HepG2 (cell line): ENCODE measurements around the gene LRP5. TPM values are rescaled to one million over a fixed set of nuclear protein-coding genes. Genes with fewer than 3 reads are reported as not detected.

ENCODE experiments used
- CBX1 ChIP-seq: IDR thresholded peaks from one replicate; pipeline ENCODE4 v1.6.1; 2016; ENCODE audit warnings: antibody characterized with exemption, low read depth
- GMEB1 ChIP-seq: sonication (generic); formaldehyde crosslinking; IDR thresholded peaks from 2 replicates; pipeline ENCODE4 v1.5.1; 2020; ENCODE audit warnings: missing genetic modification reagents, mild to moderate bottlenecking, borderline replicate concordance
- HIC2 ChIP-seq: sonication (generic); formaldehyde crosslinking; IDR thresholded peaks from 2 replicates; pipeline ENCODE4 v1.9.0; 2022; ENCODE audit warnings: low read depth, missing genetic modification reagents
- MAZ ChIP-seq, 2 experiments: sonication (generic) in 1 of 2; formaldehyde crosslinking in 1 of 2; IDR thresholded peaks; 2 replicates each; pipeline versions ENCODE4 v1.5.0 to v1.6.1; 2012 to 2020; ENCODE audit warnings: low read depth in 2 of 2, mild to moderate bottlenecking in 2 of 2, borderline replicate concordance in 1 of 2, improper control_type of control experiment in 1 of 2, low read length in 1 of 2, missing genetic modification reagents in 1 of 2, moderate library complexity in 1 of 2
- MZF1 ChIP-seq: sonication (generic); formaldehyde crosslinking; IDR thresholded peaks from 2 replicates; pipeline ENCODE4 v1.8.1; 2023; ENCODE audit warnings: mild to moderate bottlenecking, missing genetic modification reagents, borderline replicate concordance
- PPARG ChIP-seq: conservative IDR thresholded peaks from 2 replicates; pipeline ENCODE4 v1.6.1; 2016; ENCODE audit warnings: missing biosample characterization, missing genetic modification reagents
- SETDB1 ChIP-seq: sonication (generic); formaldehyde crosslinking; IDR thresholded peaks from 2 replicates; pipeline ENCODE4 v1.5.1; 2020; ENCODE audit warnings: missing genetic modification reagents, mild to moderate bottlenecking, borderline replicate concordance
- SMARCE1 ChIP-seq: fragments of 450-650 bp; IDR thresholded peaks from 2 replicates; pipeline ENCODE4 v1.6.1; 2017; ENCODE audit warnings: borderline replicate concordance
- TRIM24 ChIP-seq: sonication (generic); formaldehyde crosslinking; IDR thresholded peaks from 2 replicates; pipeline ENCODE4 v1.8.0; 2022; ENCODE audit warnings: mild to moderate bottlenecking, missing genetic modification reagents
- ZBTB10 ChIP-seq: sonication (generic); formaldehyde crosslinking; IDR thresholded peaks from 2 replicates; pipeline ENCODE4 v1.4.0; 2020; ENCODE audit warnings: missing genetic modification reagents, borderline replicate concordance
- ZBTB39 ChIP-seq: sonication (generic); formaldehyde crosslinking; IDR thresholded peaks from 2 replicates; pipeline ENCODE4 v1.5.0; 2020; ENCODE audit warnings: missing genetic modification reagents
- ZNF20 ChIP-seq: sonication (generic); formaldehyde crosslinking; IDR thresholded peaks from 2 replicates; pipeline ENCODE4 v1.4.0; 2020; ENCODE audit warnings: mild to moderate bottlenecking, moderate library complexity, missing genetic modification reagents
- ZNF496 ChIP-seq: sonication (generic); formaldehyde crosslinking; IDR thresholded peaks from 2 replicates; pipeline ENCODE4 v1.8.1; 2023; ENCODE audit warnings: mild to moderate bottlenecking, moderate library complexity, missing genetic modification reagents; ENCODE audit not compliant: insufficient replicate concordance
- ZNF549 ChIP-seq: sonication (generic); formaldehyde crosslinking; IDR thresholded peaks from 2 replicates; pipeline ENCODE4 v1.5.0; 2020; ENCODE audit warnings: missing genetic modification reagents
- polyA plus RNA-seq, 8 experiments: library from polyadenylated mRNA; depleted of rRNA in 3 of 8; stranded (reverse) in 7 of 8; unstranded in 1 of 8; fragments of >200 nt; fragmentation: Illumina TruSeq in 4 of 8; extraction: Trizol in 4 of 8; gene quantifications; 2 replicates each; pipeline versions ENCODE4 v1.2.1 to v1.2.3, GENCODE V29; 2011 to 2016; ENCODE audit warnings: low read depth in 4 of 8, missing spikeins in 1 of 8, mixed read lengths in 1 of 8; ENCODE audit not compliant: insufficient read depth in 1 of 8
- total RNA-seq, 5 experiments: library from RNA; depleted of rRNA; stranded (reverse); fragments of >200 nt; fragmentation: Illumina TruSeq; extraction: Trizol; gene quantifications; 2 replicates each; pipeline ENCODE4 v1.2.3, GENCODE V29; 2016; ENCODE audit warnings: low read depth in 1 of 5

LRP5 gene
- total and polyA plus RNA-seq, 2 of the 13 experiments (the other 11 are each of a cell fraction or from before 2014, with no cell fraction given), result 40.4 to 64.0 TPM

GRCh38 chr11:68377389-68377795, 65.0 kb downstream of the LRP5 start (continued):
- TF ChIP-seq ZBTB10 (CRISPR knock-in tag) (no peak), GMEB1 (CRISPR knock-in tag) (no peak), SETDB1 (no peak), TRIM24 (0 out of 2 replicates have a peak, but pooled peaks have one; percentile 23), MAZ (IDR thresholded peaks at IDR 0.05; ENCODE audit: borderline replicate concordance, low read depth, low read length) (no peak), MAZ (CRISPR knock-in tag; IDR thresholded peaks at IDR 0.05; ENCODE audit: low read depth) (no peak), ZNF549 (CRISPR knock-in tag) (no peak), MZF1 (no peak), ZBTB39 (CRISPR knock-in tag) (no peak), HIC2 (CRISPR knock-in tag) (no peak), CBX1 (no peak), SMARCE1 (no peak), ZNF496 (CRISPR knock-in tag) (no peak), ZNF20 (CRISPR knock-in tag) (no peak), PPARG (no peak)
